Body of pancreas (tissue), 4 donors: ENCODE data around the gene PDE4D. TPM values are rescaled to one million over a fixed set of nuclear protein-coding genes. Genes with fewer than 3 reads are reported as not detected.
"Not testable (repeated sequence)": the region's sequence is repeated elsewhere in the genome, so short reads cannot be mapped to it uniquely, and the experiment has no call there.

ENCODE experiments used
- ATAC-seq: fragments of 150-250 bp; one replicate; pipeline ENCODE4 v1.9.1; 2016
- DNase-seq, 4 donors: peaks; one replicate each; pipeline ENCODE4 v3.0.0-alpha.2; 2019
- H3K27ac ChIP-seq, 4 donors: fragments of 200-600 bp; sonication (generic); 1 replicate in 3 of 4; 2 replicates in 1 of 4; pipeline versions ENCODE4 v1.5.1 to v1.6.1; 2016 to 2019; ENCODE audit warnings: mild to moderate bottlenecking in 1 of 4, mixed read lengths in 1 of 4, moderate library complexity in 1 of 4
- H3K27me3 ChIP-seq, 2 donors: fragments of 200-600 bp; sonication (generic); one replicate each; pipeline ENCODE4 v1.6.0; 2016; ENCODE audit warnings: mild to moderate bottlenecking in 1 of 2
- H3K36me3 ChIP-seq, 2 donors: fragments of 200-600 bp; sonication (generic); replicated peaks in 1 of 2; 2 replicates each; pipeline ENCODE4 v1.5.1; 2016; ENCODE audit warnings: low read depth in 2 of 2; ENCODE audit not compliant: insufficient read depth in 1 of 2
- H3K4me1 ChIP-seq: fragments of 200-600 bp; sonication (generic); one replicate; pipeline ENCODE4 v1.6.0; 2016
- H3K4me3 ChIP-seq, 2 donors: fragments of 200-600 bp; sonication (generic); 1 replicate in 1 of 2; 2 replicates in 1 of 2; pipeline ENCODE4 v1.5.1; 2016 to 2019
- H3K9me3 ChIP-seq, 3 donors: fragments of 200-600 bp; sonication (generic); 1 replicate in 2 of 3; 2 replicates in 1 of 3; pipeline ENCODE4 v1.5.1; 2016
- POLR2A ChIP-seq, 3 donors: fragments of 450-650 bp; IDR thresholded peaks; one replicate each; pipeline ENCODE4 v1.6.1; 2016; ENCODE audit warnings: antibody characterized with exemption in 3 of 3, mild to moderate bottlenecking in 2 of 3
- WGBS, 2 donors: methylation state at CpG; one replicate each; pipeline ENCODE4 v1.1.5; 2017; 5-methylcytosine and 5-hydroxymethylcytosine counted together
- intact Hi-C: fragments of 100-400 bp; cut with DNase I; formaldehyde crosslinking; loops from one replicate; pipeline ENCODE4 v1.15.1; 2023
- total RNA-seq, 2 donors: library from RNA; depleted of rRNA; stranded (reverse); fragments of >200 nt; gene quantifications; one replicate each; pipeline ENCODE4 v1.1.0, GENCODE V29; 2016
- TF ChIP-seq, protein P1 (sequence below), 7 experiments: fragments of 450-650 bp in 4 of 7; fragments of 200-600 bp in 3 of 7; sonication (generic) in 3 of 7; IDR thresholded peaks; one replicate each; pipeline ENCODE4 v1.5.1; 2016 to 2019; ENCODE audit warnings: antibody characterized with exemption in 7 of 7

Gene PDE4D
- total RNA-seq, 2 donors from 2014 or later = 8.6 to 9.2 TPM

DNA sequence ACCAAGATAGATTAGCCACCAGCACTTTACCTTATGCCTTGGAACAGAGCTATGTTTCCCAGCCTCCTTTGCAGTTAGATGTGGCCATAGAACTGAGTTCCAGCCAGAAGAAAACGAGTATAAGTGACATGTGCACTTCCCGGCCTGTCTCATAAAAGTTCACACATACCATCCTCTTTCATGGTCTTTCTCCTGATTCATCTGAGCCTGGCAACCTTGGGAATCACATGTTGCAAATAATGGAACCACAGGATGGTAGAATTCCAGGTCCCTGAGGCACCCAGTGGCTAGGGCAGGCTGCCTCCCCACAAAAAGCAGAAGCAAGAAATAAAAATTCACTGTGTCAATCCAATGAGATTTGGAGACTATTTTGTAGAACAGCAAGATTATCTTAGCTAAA, 128.1 kb downstream of the PDE4D start:
- DNase-seq (no peak), ATAC-seq (no peak)
- no peak overlapping the region for H3K4me3 ChIP-seq
- H3K9me3 ChIP-seq = no peaks in the 10 kb centered on the region
- intact Hi-C loops = no loop called here
- H3K27me3 ChIP-seq = no peaks in the 10 kb centered on the region
- 77 to 81% methylated on average over 2 of the region's 2 CpGs for WGBS, 2 donors
- no peaks in the 10 kb centered on the region for H3K36me3 ChIP-seq
- TF ChIP-seq POLR2A (IDR thresholded peaks at IDR 0.05) = no peak
- TF ChIP-seq, protein P1, sequence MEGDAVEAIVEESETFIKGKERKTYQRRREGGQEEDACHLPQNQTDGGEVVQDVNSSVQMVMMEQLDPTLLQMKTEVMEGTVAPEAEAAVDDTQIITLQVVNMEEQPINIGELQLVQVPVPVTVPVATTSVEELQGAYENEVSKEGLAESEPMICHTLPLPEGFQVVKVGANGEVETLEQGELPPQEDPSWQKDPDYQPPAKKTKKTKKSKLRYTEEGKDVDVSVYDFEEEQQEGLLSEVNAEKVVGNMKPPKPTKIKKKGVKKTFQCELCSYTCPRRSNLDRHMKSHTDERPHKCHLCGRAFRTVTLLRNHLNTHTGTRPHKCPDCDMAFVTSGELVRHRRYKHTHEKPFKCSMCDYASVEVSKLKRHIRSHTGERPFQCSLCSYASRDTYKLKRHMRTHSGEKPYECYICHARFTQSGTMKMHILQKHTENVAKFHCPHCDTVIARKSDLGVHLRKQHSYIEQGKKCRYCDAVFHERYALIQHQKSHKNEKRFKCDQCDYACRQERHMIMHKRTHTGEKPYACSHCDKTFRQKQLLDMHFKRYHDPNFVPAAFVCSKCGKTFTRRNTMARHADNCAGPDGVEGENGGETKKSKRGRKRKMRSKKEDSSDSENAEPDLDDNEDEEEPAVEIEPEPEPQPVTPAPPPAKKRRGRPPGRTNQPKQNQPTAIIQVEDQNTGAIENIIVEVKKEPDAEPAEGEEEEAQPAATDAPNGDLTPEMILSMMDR (IDR thresholded peaks at IDR 0.05) = no peak
- H3K4me1 ChIP-seq = peaks cover 8% of the 10 kb centered on the region
- H3K27ac ChIP-seq = no peak overlapping the region

DNA sequence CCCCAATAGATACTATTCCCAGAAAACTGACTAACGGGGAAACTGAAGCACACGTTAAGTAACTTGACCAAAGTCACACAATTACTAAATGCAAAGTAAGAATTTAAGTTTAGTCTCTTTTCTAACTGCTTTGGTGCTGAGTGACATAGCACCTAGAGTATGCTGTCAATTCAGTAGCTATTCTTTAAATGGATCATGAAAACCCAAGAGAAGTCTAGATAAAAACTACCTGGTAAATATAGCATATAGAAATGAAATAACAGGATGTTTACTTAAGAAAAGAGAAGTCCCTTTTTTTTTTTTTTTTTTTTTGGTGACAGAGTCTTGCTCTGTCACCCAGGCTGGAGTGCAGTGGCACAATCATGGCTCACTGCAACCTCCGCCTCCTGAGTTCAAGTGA, 129.2 kb downstream of the PDE4D start:
- Histone ChIP-seq H3K4me1 (peaks cover 12% of the 10 kb centered on the region), H3K36me3 (no peaks in the 10 kb centered on the region), H3K27ac (no peak overlapping the region), H3K9me3 (no peaks in the 10 kb centered on the region), H3K4me3 (no peak overlapping the region), H3K27me3 (no peaks in the 10 kb centered on the region)
- intact Hi-C loops = no loop called here
- WGBS, 2 donors = 90 to 93% methylated on average over 3 of the region's 3 CpGs
- ATAC-seq (no peak), DNase-seq (no peak)
- no peak for TF ChIP-seq POLR2A (IDR thresholded peaks at IDR 0.05)

DNA sequence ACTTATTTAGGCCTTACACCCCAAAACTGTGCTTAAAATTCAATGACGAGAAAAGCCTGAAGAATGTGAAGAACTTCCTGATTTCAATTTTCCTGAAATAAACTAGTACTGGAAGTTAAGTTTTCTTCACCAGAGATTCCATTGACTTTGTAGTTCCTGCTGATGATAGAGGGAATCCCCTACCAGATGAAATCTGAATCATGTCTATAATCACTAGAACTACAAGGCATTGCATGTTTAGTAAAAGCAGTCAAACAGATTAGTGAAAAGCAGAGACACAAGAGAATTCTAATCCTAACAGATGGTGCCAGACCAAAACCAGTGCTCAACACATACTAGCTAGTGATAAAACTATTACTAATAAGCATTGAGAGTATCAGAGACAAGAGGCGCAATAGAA, 130.0 kb downstream of the PDE4D start:
- Histone ChIP-seq H3K27ac (no peak overlapping the region), H3K9me3 (no peaks in the 10 kb centered on the region), H3K27me3 (no peaks in the 10 kb centered on the region), H3K4me3 (no peak overlapping the region), H3K4me1 (peaks cover 13% of the 10 kb centered on the region), H3K36me3 (no peaks in the 10 kb centered on the region)
- DNase-seq (no peak), ATAC-seq (no peak)
- intact Hi-C loops = no loop called here
- 89 to 92% methylated on average over 2 of the region's 2 CpGs for WGBS, 2 donors
- TF ChIP-seq, protein P1 (IDR thresholded peaks at IDR 0.05) = no peak
- TF ChIP-seq POLR2A (IDR thresholded peaks at IDR 0.05) = no peak

DNA sequence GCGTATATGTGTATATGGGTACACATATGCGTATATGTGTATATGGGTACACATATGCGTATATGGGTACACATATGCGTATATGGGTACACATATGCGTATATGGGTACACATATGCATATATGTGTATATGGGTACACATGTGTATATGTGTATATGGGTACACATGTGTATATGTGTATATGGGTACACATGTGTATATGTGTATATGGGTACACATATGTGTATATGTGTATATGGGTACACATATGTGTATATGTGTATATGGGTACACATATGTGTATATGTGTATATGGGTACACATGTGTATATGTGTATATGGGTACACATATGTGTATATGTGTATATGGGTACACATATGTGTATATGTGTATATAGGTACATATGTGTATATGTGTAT, 131.3 kb downstream of the PDE4D start:
- ATAC-seq, H3K27me3 ChIP-seq, H3K36me3 ChIP-seq, DNase-seq, H3K9me3 ChIP-seq, H3K4me3 ChIP-seq, H3K4me1 ChIP-seq, intact Hi-C loops: not testable (repeated sequence)
- 91 to 94% methylated on average over 5 of the region's 5 CpGs for WGBS, 2 donors
- peak overlapping the region in 1 of 4 donors; percentile 9 for H3K27ac ChIP-seq

DNA sequence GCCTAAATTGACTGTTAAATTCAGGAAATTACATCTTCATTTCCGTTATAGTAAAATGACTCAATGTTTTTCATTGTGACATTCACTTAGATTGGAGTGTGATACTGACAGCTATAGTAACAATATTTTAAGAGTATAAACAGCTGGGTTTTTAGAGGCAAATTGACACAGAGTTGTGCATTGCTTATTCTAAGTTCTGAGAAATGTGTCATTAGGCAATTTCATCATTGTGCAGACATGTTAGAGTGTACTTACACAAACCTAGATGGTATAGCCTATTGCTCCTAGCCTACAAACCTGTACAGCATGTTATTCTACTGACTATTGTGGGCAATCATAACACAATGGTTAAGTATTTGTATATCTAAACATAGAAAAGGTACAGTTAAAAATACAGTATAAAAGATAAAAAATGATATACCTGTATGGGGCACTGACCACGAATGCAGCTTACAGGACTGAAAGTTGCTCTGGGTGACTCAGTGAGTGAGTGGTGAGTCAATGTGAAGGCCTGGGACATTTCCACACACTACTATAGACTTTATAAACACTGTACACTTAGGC, 132.7 kb downstream of the PDE4D start:
- Histone ChIP-seq H3K27me3 (no peaks in the 10 kb centered on the region), H3K4me1 (peaks cover 9% of the 10 kb centered on the region), H3K9me3 (no peaks in the 10 kb centered on the region), H3K4me3 (no peak overlapping the region), H3K36me3 (no peaks in the 10 kb centered on the region), H3K27ac (no peak overlapping the region)
- ATAC-seq (no peak), DNase-seq (peak in 1 of 4 donors; percentile 29)
- no peak for TF ChIP-seq POLR2A (IDR thresholded peaks at IDR 0.05)
- TF ChIP-seq, protein P1 (IDR thresholded peaks at IDR 0.05) = no peak
- intact Hi-C loops = no loop called here
- 59 to 63% methylated on average over 2 of the region's 2 CpGs for WGBS, 2 donors
